NCI-H2081 (cell line): ENCODE results near the gene MBOAT2.

Source experiments
- DNase-seq, 2 experiments: peaks; one replicate each; lab custom pipeline; 2025; lab: John Stamatoyannopoulos, UW

MBOAT2 gene

GRCh38 chr2:8860239-8860638 is 143.2 kb downstream of the MBOAT2 start:
- DNase-seq, result no peak

GRCh38 chr2:8858910-8859309 is 144.6 kb downstream of the MBOAT2 start:
- no peak for DNase-seq

GRCh38 chr2:8858264-8858663 is 145.2 kb downstream of the MBOAT2 start:
- no peak for DNase-seq

GRCh38 chr2:8857709-8858108 is 145.8 kb downstream of the MBOAT2 start:
- no peak for DNase-seq

- no peak for DNase-seq
Observed at GRCh38 chr2:8856176-8856575, 147.3 kb downstream of the MBOAT2 start.

GRCh38 chr2:8855010-8855409 is 148.5 kb downstream of the MBOAT2 start:
- DNase-seq, result no peak

- DNase-seq, result no peak
Observed at GRCh38 chr2:8853426-8853825, 150.1 kb downstream of the MBOAT2 start.

- DNase-seq, result no peak
Observed at GRCh38 chr2:8851811-8852560, 151.5 kb downstream of the MBOAT2 start.

GRCh38 chr2:8850845-8851487 is 152.5 kb downstream of the MBOAT2 start:
- no peak for DNase-seq

- DNase-seq, result no peak
Observed at GRCh38 chr2:8849327-8849726, 154.2 kb downstream of the MBOAT2 start.

GRCh38 chr2:8848328-8849100 is 155.0 kb downstream of the MBOAT2 start:
- no peak for DNase-seq

GRCh38 chr2:8847400-8847799 is 156.1 kb downstream of the MBOAT2 start:
- DNase-seq, result no peak

GRCh38 chr2:8841932-8842331 is 161.6 kb downstream of the MBOAT2 start:
- no peak for DNase-seq

- DNase-seq, result no peak
Observed at GRCh38 chr2:8840475-8841091, 162.9 kb downstream of the MBOAT2 start.

- no peak for DNase-seq
Observed at GRCh38 chr2:8839189-8839965, 164.1 kb downstream of the MBOAT2 start.

- DNase-seq, result no peak
Observed at GRCh38 chr2:8837795-8838140, 165.7 kb downstream of the MBOAT2 start.

- DNase-seq, result peak; percentile 84 to 88
Observed at GRCh38 chr2:8836971-8837794, 166.3 kb downstream of the MBOAT2 start, which contains the start of gene KIDINS220. Gene KIDINS220, minus strand, starts transcription at chr2:8837613. Its CDS starts 10,520 bp downstream, at chr2:8827093.

GRCh38 chr2:8835279-8835678 is 168.2 kb downstream of the MBOAT2 start:
- no peak for DNase-seq

GRCh38 chr2:8833853-8834252 is 169.6 kb downstream of the MBOAT2 start:
- DNase-seq, result no peak

- DNase-seq, result no peak
Observed at GRCh38 chr2:8831516-8831915, 172.0 kb downstream of the MBOAT2 start.

GRCh38 chr2:8827729-8828128 is 175.8 kb downstream of the MBOAT2 start:
- no peak for DNase-seq
